Ecto neural progenitor cell (in vitro differentiated cells): Measurements from ENCODE around the gene GALNT7.

Experiments
- DNase-seq: peaks from one replicate; pipeline ENCODE4 v3.0.0-alpha.2; 2018; ENCODE audit warnings: low spot score

Gene GALNT7

GRCh38 chr4:173301518-173302201 lies 133.0 kb downstream of the GALNT7 start:
- no peak for DNase-seq

DNA sequence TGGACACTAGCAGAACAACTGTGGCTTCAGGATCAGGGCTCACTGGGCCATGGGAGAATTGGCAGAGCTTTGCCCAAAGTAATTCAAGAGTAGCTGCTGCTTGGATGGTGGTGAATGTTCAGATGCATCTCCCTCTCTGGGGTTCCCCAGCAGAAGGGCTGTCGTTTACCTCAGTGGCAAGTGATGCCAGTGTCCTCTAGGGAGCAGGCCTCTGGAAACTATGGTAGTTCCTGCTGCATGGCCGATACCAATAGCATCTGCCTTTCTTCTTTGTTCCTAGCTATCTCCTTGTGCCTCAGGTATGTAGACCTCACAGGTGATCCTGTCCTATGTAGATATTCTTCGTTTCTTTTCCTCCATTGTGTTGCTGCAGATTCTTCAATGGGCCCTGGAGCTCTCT lies 139.2 kb downstream of the GALNT7 start:
- DNase-seq = no peak

GRCh38 chr4:173311368-173311767 lies 142.8 kb downstream of the GALNT7 start:
- no peak for DNase-seq

GRCh38 chr4:173314715-173315114 lies 146.1 kb downstream of the GALNT7 start:
- no peak for DNase-seq

DNA sequence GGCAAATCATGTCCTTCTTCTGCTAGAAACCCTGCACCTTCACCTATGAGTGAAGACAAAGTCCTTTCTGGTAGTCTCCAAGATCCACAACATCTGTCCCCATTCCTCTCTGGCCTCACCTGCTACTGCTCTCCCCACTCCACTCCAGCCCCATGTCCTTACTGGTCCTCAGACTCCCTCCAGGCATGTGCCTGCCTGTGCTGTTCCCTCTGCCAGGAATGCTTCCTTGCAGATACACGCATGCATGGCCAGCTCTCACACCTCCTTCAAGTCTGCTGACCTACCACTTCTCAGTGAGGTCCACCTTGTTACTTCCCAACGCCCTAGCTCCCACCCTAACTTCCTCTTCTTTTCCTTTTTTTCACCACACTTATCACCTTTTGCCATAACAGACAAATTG lies 147.4 kb downstream of the GALNT7 start:
- DNase-seq = no peak

- no peak for DNase-seq
These were observed 148.4 kb downstream of the GALNT7 start for GRCh38 chr4:173317004-173317403.

- no peak for DNase-seq
These were observed 149.6 kb downstream of the GALNT7 start for GRCh38 chr4:173318240-173318639.

DNA sequence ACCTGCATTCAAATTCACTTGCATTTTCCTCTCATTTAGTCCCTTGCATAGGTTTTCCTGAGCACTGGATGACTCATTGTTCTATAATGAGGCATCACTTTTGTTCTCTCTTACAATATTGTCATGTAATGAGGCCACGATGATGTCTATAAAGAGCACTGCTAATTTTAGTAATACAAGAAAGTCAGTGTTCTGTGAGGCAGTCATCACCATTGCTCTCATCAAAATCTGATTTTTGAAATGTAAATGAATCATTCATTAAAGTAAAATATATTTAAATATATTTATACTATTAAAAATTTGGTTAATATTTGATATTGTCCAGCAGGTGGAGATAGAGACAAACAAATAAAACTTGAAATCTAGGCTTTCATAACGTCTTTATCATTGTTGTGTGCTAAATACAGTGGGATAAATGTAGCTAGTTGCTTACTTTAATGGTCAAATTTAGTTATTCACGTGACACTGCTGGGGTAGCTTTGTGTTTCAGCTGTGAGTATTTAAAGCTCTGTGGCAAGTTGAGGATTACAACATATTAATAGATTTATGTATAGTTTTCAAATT lies 150.1 kb downstream of the GALNT7 start:
- no peak for DNase-seq

- DNase-seq = no peak
These were observed 151.1 kb downstream of the GALNT7 start for GRCh38 chr4:173319696-173320095.

GRCh38 chr4:173325007-173325736 lies 156.6 kb downstream of the GALNT7 start:
- DNase-seq = no peak

DNA sequence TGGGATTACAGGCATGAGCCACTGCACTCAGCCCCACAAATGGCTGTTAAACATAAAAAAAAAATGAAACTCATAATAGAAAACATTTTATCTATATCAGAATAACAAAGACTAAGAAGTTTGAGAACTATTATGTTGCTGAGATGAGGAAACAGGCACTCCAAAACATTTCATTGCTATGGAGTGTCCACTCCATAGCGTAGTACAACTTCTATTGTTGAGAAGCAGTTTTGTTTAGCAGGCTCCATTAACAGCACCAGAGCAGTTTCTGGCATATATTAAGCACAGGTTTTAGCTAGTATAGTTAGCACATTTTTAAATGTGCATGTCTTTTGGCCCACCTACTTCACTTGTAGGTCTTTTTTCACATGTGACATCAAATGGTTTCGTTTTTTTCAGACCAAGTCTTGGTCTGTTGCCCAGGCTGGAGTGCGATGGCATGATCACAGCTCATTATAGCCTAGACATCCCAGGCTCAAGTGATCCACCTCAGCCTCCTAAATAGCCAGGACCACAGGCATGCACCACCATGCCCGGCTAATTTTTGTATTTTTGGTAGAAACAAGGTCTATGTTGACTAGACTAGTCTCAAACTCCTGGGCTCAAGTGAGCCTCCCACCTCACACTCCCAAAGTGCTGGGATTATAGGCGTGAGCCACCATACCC lies 159.8 kb downstream of the GALNT7 start:
- DNase-seq = no peak

GRCh38 chr4:173330590-173330989 lies 162.0 kb downstream of the GALNT7 start:
- DNase-seq = no peak

DNA sequence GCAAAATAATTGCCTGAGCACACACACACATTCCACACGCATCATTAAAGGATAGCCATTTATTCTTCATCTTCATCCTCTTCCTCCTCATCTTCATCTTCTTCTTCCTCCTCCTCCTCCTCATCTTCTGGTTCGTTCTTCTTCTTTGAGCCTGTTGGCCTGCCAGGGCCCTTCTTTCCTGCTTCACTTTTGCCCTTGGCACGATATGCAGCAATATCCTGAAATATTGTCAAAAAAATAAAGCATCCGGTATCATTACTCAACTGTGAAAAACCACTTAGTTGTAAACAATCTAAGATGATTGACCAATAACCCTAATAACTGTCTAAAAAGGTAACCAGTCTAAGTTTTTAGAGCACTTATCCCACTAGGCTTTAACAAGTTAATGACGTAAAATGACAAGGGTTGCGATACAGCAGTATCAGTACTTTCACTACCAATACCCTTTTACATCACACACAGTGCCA lies 163.4 kb downstream of the GALNT7 start:
- no peak for DNase-seq

DNA sequence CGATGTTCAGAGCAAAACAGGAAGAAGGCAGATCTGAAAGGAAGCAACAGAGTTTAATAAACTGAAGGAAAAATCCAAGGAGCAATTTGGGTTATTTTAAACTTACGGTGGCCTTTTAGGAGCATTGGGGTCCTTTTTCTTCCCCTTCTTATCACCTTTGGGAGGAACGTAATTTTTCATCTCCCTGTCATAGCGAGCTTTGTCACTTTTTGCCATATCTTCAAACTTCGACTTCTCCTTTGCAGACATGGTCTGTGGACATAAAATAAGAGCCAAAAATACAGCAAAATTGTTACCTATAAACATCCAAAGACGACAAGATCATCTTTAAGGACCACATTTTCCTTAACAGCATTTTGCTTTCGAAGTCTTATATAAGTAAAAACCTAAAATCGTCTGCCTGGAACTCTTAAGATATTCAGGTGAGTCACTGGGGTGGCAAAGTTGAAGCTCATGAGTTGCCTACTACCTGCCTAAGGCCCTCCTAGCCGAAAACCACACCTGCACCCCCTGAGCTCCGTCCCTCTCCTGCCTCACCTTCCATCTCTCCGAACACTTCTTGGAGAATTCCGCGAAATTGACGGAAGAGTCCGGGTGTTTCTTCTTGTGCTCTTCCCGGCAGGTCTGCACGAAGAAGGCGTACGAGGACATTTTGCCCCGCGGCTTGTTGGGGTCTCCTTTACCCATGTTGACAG lies 164.5 kb downstream of the GALNT7 start:
- DNase-seq = no peak

DNA sequence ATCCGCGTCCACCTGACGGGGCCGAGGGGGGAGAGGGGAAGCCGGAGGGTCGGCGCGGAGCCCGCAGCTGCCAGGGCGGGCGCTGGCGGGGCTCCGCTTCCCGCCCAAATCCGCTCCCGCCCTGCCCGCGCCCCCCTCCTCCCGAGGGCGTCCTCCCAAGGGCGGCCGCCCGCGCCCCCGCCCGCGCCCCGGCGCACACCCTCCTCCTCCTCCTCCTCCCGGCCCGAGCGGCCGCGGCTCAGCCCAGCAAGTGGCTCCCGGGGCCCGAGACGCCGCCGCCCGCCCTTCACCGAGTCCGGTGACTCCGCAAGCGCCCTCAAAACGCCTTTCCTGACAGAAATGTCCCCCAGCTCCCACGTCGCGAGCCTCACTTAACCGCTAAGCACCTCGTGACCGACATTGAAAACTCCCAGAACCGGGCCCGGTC lies 165.1 kb downstream of the GALNT7 start:
- DNase-seq = no peak

- DNase-seq = peak; percentile 100
These were observed 165.7 kb downstream of the GALNT7 start, which contains the start of gene HMGB2 for GRCh38 chr4:173334085-173334890. HMGB2 (minus strand) TSS chr4:173334358; CDS start chr4:173333649, 709 bp downstream.

DNA sequence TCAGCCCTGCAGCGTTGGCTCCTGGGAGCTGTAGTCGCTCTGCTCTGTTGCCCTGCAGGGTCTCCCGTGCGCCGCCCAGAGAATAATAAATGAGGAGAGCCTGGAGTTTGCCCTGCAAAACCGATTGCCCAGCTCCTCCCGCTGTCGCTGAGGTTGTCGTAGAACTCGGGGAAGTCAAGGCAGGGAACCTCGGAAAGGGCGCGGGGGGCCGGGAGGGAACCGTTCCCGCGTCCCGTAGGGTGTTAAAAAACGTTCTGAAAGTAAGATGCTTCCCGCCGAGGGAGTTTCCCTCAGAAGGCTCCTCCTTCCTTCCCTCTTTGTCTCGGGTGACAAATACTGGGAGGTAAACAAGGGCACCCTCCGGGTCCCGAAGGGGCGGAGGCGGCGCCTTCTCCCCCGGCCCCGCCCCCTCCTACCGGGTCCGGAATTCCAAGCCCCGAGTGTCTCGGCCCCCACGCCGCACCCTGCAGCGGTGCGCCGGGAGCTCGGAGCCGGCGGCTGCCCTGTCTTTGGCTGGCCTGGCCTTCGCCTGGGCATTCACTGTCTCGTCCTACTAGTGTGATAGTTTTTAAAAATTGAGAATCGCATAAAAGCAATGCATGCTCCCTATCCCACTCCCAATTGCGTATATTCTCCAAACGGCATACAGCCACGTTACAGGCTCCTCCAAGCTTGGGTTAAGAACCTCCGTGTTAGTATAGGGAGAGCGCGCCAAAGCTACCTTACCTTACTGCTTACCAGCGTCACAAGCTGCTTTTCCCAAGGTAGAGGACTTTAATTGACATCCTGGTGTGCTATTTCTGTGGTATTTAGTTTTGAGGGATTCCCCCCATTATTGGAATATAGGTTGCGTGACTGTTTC lies 166.5 kb downstream of the GALNT7 start:
- peak; percentile 91 for DNase-seq

DNA sequence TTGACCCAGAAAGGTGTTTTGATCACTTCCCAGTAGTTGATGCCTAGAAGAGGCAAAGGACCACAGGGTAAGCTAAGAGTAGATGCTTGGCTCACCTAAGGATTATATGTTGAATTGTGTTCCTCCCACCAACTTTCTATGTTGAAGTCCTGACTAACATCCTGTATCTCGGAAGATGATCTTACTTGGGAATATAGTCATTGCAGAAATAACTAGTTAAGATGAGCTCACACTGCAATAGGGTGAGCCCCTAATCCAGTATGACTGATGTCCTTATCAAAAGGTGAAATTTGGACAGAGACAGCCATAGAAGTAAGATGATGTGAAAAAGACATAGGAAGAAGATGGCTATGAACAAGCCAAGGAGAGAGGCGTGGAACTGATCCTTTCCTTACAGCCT lies 168.9 kb downstream of the GALNT7 start:
- no peak for DNase-seq

GRCh38 chr4:173343832-173344397 lies 175.3 kb downstream of the GALNT7 start:
- DNase-seq = no peak

- DNase-seq = no peak
These were observed 177.0 kb downstream of the GALNT7 start for GRCh38 chr4:173345648-173346047.
